CD14-positive monocyte (primary cell): Measurements from ENCODE around the gene GRK1. TPM values are rescaled to one million over a fixed set of nuclear protein-coding genes. Genes with fewer than 3 reads are reported as not detected.
A peak's percentile ranks its signal among the peaks of the same experiment; 100 is the strongest.
"Not testable (repeated sequence)": the region's sequence is repeated elsewhere in the genome, so short reads cannot be mapped to it uniquely, and the experiment has no call there.

ENCODE experiments used
- DNase-seq, 3 donors: peaks; one replicate each; pipeline ENCODE4 v3.0.0-alpha.2; 2011 to 2022
- H2AFZ ChIP-seq: 2 replicates; pipeline ENCODE4 v1.6.0; 2012; ENCODE audit warnings: mild to moderate bottlenecking, low read depth, low read length, inconsistent platforms; ENCODE audit not compliant: insufficient read depth, poor library complexity, severe bottlenecking
- H3K27ac ChIP-seq, 2 donors: 1 replicate in 1 of 2; 2 replicates in 1 of 2; pipeline ENCODE4 v1.5.1; 2012 to 2013; ENCODE audit warnings: low read length in 2 of 2, control low read depth in 1 of 2, inconsistent platforms in 1 of 2, low read depth in 1 of 2, mild to moderate bottlenecking in 1 of 2
- H3K27me3 ChIP-seq, 2 donors: one replicate each; pipeline versions ENCODE4 v1.6.0 to v1.6.1; 2011 to 2013; ENCODE audit warnings: low read length in 2 of 2; ENCODE audit not compliant: control insufficient read depth in 2 of 2, insufficient read depth in 2 of 2
- H3K36me3 ChIP-seq, 2 donors: replicated peaks in 1 of 2; 1 replicate in 1 of 2; 2 replicates in 1 of 2; pipeline versions ENCODE4 v1.5.1 to v1.6.1; 2012 to 2013; ENCODE audit warnings: low read length in 2 of 2, control low read depth in 1 of 2, inconsistent platforms in 1 of 2, mild to moderate bottlenecking in 1 of 2; ENCODE audit not compliant: insufficient read depth in 2 of 2, control insufficient read depth in 1 of 2
- H3K4me1 ChIP-seq, 2 donors: 1 replicate in 1 of 2; 2 replicates in 1 of 2; pipeline versions ENCODE4 v1.5.1 to v1.6.1; 2012 to 2013; ENCODE audit warnings: low read length in 2 of 2, control low read depth in 1 of 2, inconsistent platforms in 1 of 2, mild to moderate bottlenecking in 1 of 2, moderate library complexity in 1 of 2; ENCODE audit not compliant: insufficient read depth in 2 of 2, control insufficient read depth in 1 of 2
- H3K4me2 ChIP-seq: replicated peaks from 2 replicates; pipeline ENCODE3; 2012; ENCODE audit warnings: low read length, moderate library complexity, mild to moderate bottlenecking; ENCODE audit not compliant: poor library complexity, severe bottlenecking; ENCODE audit errors: extremely low read depth
- H3K4me3 ChIP-seq, 3 experiments: fragments of 200-600 bp in 1 of 3; sonication (generic) in 1 of 3; replicated peaks in 1 of 3; 1 replicate in 2 of 3; 2 replicates in 1 of 3; pipeline ENCODE4 v1.5.1; 2011 to 2013; ENCODE audit warnings: low read length in 3 of 3, mild to moderate bottlenecking in 3 of 3, control low read depth in 2 of 3, low read depth in 2 of 3, inconsistent platforms in 1 of 3, moderate library complexity in 1 of 3
- H3K79me2 ChIP-seq: 2 replicates; pipeline ENCODE4 v1.6.0; 2012; ENCODE audit warnings: mild to moderate bottlenecking, control low read depth, inconsistent platforms, low read length, moderate library complexity; ENCODE audit not compliant: insufficient read depth
- H3K9ac ChIP-seq: 2 replicates; pipeline ENCODE4 v1.6.0; 2017; ENCODE audit warnings: low read length, mild to moderate bottlenecking; ENCODE audit not compliant: insufficient read depth, poor library complexity, severe bottlenecking
- H3K9me3 ChIP-seq, 2 donors: replicated peaks in 1 of 2; 1 replicate in 1 of 2; 2 replicates in 1 of 2; pipeline versions ENCODE4 v1.5.1 to v1.6.1; 2012 to 2013; ENCODE audit warnings: low read length in 2 of 2, control low read depth in 1 of 2; ENCODE audit not compliant: control insufficient read depth in 1 of 2, insufficient read depth in 1 of 2
- H4K20me1 ChIP-seq: 2 replicates; pipeline ENCODE4 v1.6.0; 2012; ENCODE audit warnings: mild to moderate bottlenecking, low read length, control low read depth, moderate library complexity; ENCODE audit not compliant: insufficient read depth
- H3K27ac Mint-ChIP-seq, 7 donors: one replicate each; pipeline ENCODE4 v1.8.0; 2020; ENCODE audit warnings: mild to moderate bottlenecking in 7 of 7, mixed read lengths in 7 of 7, moderate library complexity in 6 of 7, inconsistent platforms in 2 of 7
- H3K27me3 Mint-ChIP-seq, 3 donors: one replicate each; pipeline ENCODE4 v1.8.0; 2021 to 2022; ENCODE audit warnings: low read depth in 3 of 3, mild to moderate bottlenecking in 3 of 3, mixed read lengths in 3 of 3, moderate library complexity in 3 of 3, inconsistent platforms in 1 of 3
- H3K36me3 Mint-ChIP-seq, 2 donors: one replicate each; pipeline ENCODE4 v1.8.0; 2020; ENCODE audit warnings: mixed read lengths in 2 of 2, inconsistent platforms in 1 of 2, mild to moderate bottlenecking in 1 of 2
- H3K4me1 Mint-ChIP-seq: one replicate; pipeline ENCODE4 v1.8.0; 2020; ENCODE audit warnings: mild to moderate bottlenecking, mixed read lengths
- H3K4me3 Mint-ChIP-seq, 2 donors: one replicate each; pipeline ENCODE4 v1.8.0; 2020; ENCODE audit warnings: mild to moderate bottlenecking in 2 of 2, mixed read lengths in 2 of 2, moderate library complexity in 1 of 2
- H3K9me3 Mint-ChIP-seq, 7 donors: one replicate each; pipeline ENCODE4 v1.8.0; 2020 to 2022; ENCODE audit warnings: mixed read lengths in 7 of 7, mild to moderate bottlenecking in 6 of 7, moderate library complexity in 6 of 7, inconsistent platforms in 2 of 7
- WGBS: methylation state at CpG from one replicate; pipeline ENCODE4 v1.1.5; 2013; ENCODE audit warnings: missing lambda C conversion rate; ENCODE audit not compliant: insufficient coverage; 5-methylcytosine and 5-hydroxymethylcytosine counted together
- intact Hi-C, 2 donors: fragments of 100-400 bp; cut with micrococcal nuclease; formaldehyde crosslinking; loops; one replicate each; pipeline versions ENCODE4 v1.15.0 to v1.15.1; 2023
- polyA plus RNA-seq, 3 donors: library from polyadenylated mRNA; depleted of rRNA in 1 of 3; unstranded in 2 of 3; stranded (reverse) in 1 of 3; fragments of 300-500 nt in 2 of 3; fragments of >200 nt in 1 of 3; fragmentation: Illumina TruSeq in 2 of 3; gene quantifications; 1 replicate in 2 of 3; 2 replicates in 1 of 3; pipeline ENCODE4 v1.2.3, GENCODE V29; 2012 to 2021
- TF ChIP-seq, protein P1 (sequence below): fragments of 200-600 bp; IDR thresholded peaks from one replicate; pipeline ENCODE4 v1.8.0; 2022; ENCODE audit warnings: antibody characterized with exemption, mild to moderate bottlenecking

Gene GRK1
- polyA plus RNA-seq, 3 donors, result not detected

DNA sequence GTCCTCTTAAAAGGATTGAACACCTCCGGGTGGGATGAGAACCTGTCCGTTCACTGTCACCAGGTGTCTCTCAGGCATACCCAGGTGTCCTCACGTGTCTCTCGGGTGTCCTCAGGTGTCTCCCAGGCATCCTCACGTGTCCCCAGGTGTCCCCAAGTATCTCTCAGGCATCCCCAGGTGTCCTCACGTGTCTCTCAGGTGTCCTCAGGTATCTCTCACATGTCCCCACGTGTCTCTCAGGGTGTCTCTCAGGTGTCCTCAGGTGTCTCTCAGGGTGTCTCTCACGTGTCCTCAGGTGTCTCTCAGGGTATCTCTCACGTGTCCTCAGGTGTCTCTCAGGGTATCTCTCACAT, 42.8 kb upstream of the GRK1 start:
- H3K4me3 Mint-ChIP-seq, result no peak overlapping the region
- H3K4me3 ChIP-seq, result no peak overlapping the region
- no peaks in the 10 kb centered on the region for H3K4me1 ChIP-seq
- H3K9me3 Mint-ChIP-seq, result peaks cover 0 to 6% (median 1%) of the 10 kb centered on the region in 7 donors
- WGBS, result 97% methylated on average over 9 of the region's 9 CpGs
- H3K4me2 ChIP-seq, result no peak overlapping the region
- H3K36me3 ChIP-seq, result peaks cover 8 to 65% of the 10 kb centered on the region in 2 donors
- no peaks in the 10 kb centered on the region for H3K27me3 ChIP-seq
- intact Hi-C loops, result no loop called here
- no peaks in the 10 kb centered on the region for H3K9me3 ChIP-seq
- peaks cover 0 to 16% (median 2%) of the 10 kb centered on the region in 3 donors for H3K27me3 Mint-ChIP-seq
- peaks cover 47% of the 10 kb centered on the region for H3K79me2 ChIP-seq
- peaks cover 22 to 65% of the 10 kb centered on the region in 2 donors for H3K36me3 Mint-ChIP-seq
- no peak overlapping the region for H2AFZ ChIP-seq
- no peak overlapping the region for H3K27ac ChIP-seq
- no peaks in the 10 kb centered on the region for H3K4me1 Mint-ChIP-seq
- H3K27ac Mint-ChIP-seq, result peak overlapping the region in 5 of 7 donors; percentile 51 to 83 (median 76)
- TF ChIP-seq, protein P1, sequence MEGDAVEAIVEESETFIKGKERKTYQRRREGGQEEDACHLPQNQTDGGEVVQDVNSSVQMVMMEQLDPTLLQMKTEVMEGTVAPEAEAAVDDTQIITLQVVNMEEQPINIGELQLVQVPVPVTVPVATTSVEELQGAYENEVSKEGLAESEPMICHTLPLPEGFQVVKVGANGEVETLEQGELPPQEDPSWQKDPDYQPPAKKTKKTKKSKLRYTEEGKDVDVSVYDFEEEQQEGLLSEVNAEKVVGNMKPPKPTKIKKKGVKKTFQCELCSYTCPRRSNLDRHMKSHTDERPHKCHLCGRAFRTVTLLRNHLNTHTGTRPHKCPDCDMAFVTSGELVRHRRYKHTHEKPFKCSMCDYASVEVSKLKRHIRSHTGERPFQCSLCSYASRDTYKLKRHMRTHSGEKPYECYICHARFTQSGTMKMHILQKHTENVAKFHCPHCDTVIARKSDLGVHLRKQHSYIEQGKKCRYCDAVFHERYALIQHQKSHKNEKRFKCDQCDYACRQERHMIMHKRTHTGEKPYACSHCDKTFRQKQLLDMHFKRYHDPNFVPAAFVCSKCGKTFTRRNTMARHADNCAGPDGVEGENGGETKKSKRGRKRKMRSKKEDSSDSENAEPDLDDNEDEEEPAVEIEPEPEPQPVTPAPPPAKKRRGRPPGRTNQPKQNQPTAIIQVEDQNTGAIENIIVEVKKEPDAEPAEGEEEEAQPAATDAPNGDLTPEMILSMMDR, result no peak
- no peak overlapping the region for H3K9ac ChIP-seq
- DNase-seq, result no peak
- H4K20me1 ChIP-seq, result no peaks in the 10 kb centered on the region

DNA sequence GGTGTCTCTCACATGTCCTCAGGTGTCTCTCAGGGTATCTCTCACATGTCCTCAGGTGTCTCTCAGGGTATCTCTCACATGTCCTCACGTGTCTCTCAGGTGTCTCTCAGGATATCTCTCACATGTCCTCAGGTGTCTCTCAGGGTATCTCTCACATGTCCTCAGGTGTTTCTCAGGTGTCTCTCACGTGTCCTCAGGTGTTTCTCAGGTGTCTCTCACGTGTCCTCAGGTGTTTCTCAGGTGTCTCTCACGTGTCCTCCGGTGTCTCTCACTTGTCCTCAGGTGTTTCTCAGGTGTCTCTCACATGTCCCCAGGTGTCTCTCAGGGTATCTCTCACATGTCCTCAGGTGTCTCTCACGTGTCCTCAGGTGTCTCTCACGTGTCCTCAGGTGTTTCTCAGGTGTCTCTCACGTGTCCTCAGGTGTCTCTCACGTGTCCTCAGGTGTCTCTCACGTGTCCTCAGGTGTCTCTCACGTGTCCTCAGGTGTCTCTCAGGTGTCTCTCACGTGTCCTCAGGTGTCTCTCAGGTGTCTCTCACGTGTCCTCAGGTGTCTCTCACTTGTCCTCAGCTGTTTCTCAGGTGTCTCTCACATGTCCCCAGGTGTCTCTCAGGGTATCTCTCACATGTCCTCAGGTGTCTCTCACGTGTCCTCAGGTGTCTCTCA, 42.2 kb upstream of the GRK1 start:
- H3K4me3 ChIP-seq, H4K20me1 ChIP-seq, H3K4me2 ChIP-seq, H3K4me1 Mint-ChIP-seq, H2AFZ ChIP-seq, H3K9me3 ChIP-seq, H3K9ac ChIP-seq, DNase-seq, intact Hi-C loops, H3K4me1 ChIP-seq, H3K27me3 ChIP-seq, H3K9me3 Mint-ChIP-seq, H3K27ac ChIP-seq, H3K4me3 Mint-ChIP-seq: not testable (repeated sequence)
- H3K27me3 Mint-ChIP-seq, result peaks cover 0 to 19% (median 2%) of the 10 kb centered on the region in 3 donors
- 99% methylated on average over 14 of the region's 14 CpGs for WGBS
- H3K27ac Mint-ChIP-seq, result peak overlapping the region; percentile 41 to 82 (median 55)
- Histone ChIP-seq H3K36me3 (peaks cover 8 to 67% of the 10 kb centered on the region in 2 donors), H3K79me2 (peaks cover 48% of the 10 kb centered on the region)
- peaks cover 26 to 71% of the 10 kb centered on the region in 2 donors for H3K36me3 Mint-ChIP-seq
